Measurements from ENCODE around the gene SSBP2. TPM values are rescaled to one million over a fixed set of nuclear protein-coding genes. Genes with fewer than 3 reads are reported as not detected.

Gene SSBP2
- total and polyA plus RNA-seq, 2 of the 8 experiments (the other 6 are each of a cell fraction or from before 2014, with no cell fraction given), result 21.5 to 36.2 TPM

GRCh38 chr5:81383867-81384266, 367.0 kb downstream of the SSBP2 start (continued):
- no peak for TF ChIP-seq CHD7 (IDR thresholded peaks at IDR 0.05; ENCODE audit: insufficient replicate concordance, low read length)
- no peak for TF ChIP-seq MAFK (IDR thresholded peaks at IDR 0.05; ENCODE audit: low read depth, low read length)
